Measurements from ENCODE around the gene SGPL1.

SGPL1 gene

DNA sequence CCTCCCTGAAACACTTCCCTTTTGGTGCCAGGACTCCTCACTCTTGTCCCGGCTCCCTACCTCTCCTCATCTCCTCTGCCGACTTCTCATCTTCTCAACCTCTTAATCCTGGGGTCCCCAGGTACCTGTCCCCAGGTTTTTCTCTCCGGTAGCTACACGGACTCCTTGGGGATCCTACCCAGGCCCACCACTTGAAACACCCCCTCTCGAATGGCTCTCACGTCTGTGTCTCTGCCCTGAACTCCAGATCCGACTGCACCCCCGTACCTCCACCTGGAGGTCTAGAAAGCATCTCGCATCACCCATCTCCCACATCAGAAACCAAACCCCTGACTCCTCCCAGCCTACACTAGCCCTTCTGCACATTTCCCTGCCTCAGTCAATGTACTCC, 35.4 kb upstream of the SGPL1 start:
- no peak for DNase-seq (ENCODE audit: low read depth, low spot score)

DNA sequence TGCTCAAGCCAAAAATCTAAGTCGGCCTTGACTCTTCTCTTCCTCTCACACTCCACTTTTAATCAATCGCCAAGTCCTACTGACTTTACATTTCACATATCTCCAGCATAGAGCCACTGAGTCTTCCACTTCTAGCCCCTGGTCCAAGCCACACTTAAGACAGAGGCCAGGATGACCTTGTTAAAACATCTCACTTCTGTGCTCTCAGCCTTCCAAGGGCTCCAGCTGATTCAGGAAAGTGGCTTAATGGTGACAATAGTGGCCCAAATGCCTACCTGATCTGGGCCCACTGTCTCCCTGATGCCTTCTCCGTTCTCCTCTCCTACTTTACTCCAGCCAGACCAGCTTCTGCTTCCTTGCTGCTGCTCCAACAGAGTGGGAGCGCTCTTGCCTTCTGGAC, 35.0 kb upstream of the SGPL1 start:
- no peak for DNase-seq (ENCODE audit: low read depth, low spot score)

- DNase-seq (ENCODE audit: low read depth, low spot score): no peak
Observed at GRCh38 chr10:70781461-70782051, 34.2 kb upstream of the SGPL1 start.

- DNase-seq (ENCODE audit: low read depth, low spot score): no peak
Observed at GRCh38 chr10:70782086-70782745, 33.5 kb upstream of the SGPL1 start.

DNA sequence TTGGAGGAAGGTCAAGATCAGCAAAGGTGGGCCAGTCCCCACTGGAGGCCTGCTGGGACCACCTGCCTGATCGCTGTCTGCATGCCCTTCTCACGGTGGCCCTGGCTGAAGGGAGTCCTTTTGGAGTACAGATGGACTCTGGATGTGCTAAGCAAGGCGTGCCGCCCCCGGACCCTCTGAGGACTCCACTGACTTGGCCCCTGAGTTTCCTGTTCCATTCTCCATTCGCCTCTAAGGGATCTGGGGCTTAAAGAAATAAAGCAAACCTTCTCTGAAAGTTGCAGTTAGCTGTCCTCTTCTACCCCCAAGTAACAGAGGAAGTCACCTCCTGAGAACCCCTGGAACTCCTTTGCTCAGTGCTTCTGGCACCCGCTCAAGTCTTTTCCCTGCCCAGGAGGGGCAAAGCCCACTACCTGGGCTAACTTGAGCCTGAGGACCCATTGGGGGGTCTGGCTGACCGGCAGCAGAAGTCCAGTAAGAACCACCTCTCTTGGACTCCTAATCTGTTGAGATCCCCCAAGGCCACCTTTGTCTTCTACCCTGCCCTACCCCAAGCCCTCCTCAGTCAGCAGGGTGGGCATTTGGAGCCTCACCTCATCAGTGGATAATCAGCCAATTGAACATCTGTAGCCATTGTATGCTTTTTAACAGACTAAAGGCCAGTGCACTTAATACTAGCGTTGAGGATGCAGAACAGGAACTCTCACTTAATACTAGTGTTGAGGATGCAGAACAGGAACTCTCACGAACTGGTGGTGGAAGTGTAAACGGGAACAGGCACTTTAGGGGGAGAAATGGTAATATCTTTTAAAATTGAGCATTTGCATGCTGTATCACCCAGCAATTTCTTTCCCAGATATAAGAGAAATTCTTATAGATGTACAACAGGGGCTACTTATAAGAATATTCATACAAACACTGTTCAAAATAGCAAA, 32.7 kb upstream of the SGPL1 start:
- no peak for DNase-seq (ENCODE audit: low read depth, low spot score)

DNA sequence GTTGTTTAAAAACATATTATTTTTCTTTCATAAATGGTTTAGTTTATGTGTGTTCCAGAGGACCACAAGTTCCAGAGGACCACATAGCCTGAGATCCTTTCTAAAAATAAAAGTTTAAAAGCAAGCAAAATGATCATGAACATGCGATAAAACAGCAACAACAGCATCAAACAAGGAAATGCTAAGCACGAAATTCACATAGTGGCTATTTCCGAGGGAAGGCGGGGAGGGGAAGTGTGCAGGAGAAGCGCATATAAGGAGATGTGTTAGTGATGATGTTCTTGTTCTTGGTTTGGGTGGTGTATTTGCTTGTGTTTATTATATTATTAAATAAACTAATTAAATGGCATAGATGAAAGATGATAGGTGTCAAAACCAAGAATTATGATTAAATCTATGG, 31.7 kb upstream of the SGPL1 start:
- no peak for DNase-seq (ENCODE audit: low read depth, low spot score)

- DNase-seq (ENCODE audit: low read depth, low spot score): no peak
Observed at GRCh38 chr10:70784471-70784870, 31.3 kb upstream of the SGPL1 start.

DNA sequence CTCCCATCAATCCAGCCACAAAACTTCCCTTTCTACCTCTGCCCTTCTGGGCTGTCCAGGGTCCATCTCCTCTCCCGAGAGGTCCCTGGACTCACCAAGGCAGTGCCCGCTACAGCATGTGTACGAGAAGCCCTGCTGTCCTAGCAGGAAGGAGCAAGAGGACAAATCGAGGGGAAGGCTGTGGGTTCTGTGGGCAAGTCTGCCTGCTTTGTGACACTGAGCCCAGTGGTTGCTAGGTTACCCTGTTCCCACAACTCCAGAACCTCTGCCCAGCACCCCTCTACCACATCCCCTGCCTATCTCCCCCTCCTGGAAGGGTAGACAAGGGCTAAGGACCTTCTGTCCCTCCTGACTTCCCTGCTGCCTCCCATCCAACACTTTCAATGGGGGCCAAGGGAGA, 30.6 kb upstream of the SGPL1 start, which contains the start of gene TBATA:
Gene TBATA, minus strand, starts transcription at position 188 of the 400 bp plus-strand sequence. CDS start 1,998 bp downstream, outside the sequence.
- DNase-seq (ENCODE audit: low read depth, low spot score): no peak

- DNase-seq (ENCODE audit: low read depth, low spot score): no peak
Observed at GRCh38 chr10:70786799-70787415, 28.8 kb upstream of the SGPL1 start.

GRCh38 chr10:70791386-70792039, 24.2 kb upstream of the SGPL1 start:
- DNase-seq (ENCODE audit: low read depth, low spot score): no peak

DNA sequence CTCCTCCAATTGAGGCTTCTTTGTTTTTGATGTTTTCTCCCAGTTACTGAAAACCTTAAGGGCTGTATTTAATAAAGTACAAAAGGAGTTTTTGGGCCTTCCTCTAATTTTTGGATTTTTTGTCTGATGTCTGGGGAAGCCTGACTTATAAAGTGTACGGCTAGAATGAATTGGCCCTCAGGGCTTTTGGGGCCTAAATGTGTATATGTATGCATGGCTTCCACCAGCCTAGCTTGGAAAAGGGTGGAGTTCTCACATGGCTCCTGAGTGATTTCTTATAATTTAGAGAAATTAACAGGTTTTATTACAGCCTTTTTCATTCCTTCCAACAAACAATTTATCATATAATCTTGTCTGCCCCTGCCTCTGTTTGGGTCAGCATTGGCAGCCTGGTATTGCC, 20.1 kb upstream of the SGPL1 start:
- no peak for DNase-seq (ENCODE audit: low read depth, low spot score)

DNA sequence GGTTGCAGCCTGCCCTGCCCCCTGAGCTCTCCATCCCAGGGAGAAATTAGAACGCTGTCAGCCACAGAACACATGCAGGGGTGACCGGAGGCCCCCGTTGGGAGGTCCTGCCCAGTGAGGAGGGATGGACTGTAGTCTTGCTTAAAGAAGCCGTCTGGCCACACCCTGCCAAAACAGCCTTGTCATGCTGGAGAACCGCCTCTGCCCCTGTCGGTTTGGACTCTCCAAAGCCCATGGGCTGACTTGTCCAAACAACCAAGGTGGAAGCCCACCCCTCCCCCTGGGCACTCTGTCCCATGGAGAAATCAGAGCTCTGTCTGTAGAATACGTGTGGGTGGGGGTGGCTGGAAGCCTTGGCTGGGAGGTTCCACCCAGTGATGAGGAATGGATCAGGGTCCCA, 17.9 kb upstream of the SGPL1 start:
- DNase-seq (ENCODE audit: low read depth, low spot score): no peak

DNA sequence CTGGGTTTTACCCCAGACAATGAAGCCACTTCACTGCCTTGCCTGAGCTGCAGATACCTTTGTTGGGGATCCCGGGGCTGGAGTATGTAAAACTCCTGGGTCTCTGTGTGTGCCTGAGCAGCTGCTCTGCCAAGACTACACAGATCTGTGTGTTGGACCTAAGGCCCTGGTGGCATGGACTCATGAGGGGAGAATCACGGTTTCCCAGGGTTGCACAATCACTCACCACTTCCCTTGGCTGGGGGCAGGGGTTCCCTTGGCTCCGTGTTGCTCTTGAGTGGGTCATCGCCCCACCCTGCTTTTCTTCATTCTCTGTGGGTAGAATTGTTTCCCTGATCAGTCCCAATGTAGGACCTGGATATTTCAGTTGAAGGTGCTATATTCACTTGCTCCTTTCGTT, 16.6 kb upstream of the SGPL1 start:
- DNase-seq (ENCODE audit: low read depth, low spot score): no peak

DNA sequence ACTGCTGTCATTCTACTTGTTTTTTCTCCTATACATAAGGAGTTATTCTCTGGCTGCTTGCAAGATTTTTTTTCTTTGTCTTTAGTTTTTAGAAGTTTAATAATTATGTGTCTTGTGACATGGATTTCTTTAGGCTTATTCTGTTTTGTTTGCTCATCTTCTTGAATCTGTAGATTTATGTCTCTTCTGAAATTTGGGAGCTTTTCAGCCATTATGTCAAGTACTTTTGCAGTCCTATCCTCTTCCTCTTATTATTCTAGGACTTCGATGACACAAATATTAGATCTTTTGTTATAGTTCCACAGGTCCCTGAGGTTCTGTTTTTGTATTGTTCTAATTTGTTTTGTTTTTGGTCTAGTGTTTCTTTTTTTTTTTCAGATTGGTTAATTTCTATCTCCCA, 13.9 kb upstream of the SGPL1 start:
- DNase-seq (ENCODE audit: low read depth, low spot score): no peak

DNA sequence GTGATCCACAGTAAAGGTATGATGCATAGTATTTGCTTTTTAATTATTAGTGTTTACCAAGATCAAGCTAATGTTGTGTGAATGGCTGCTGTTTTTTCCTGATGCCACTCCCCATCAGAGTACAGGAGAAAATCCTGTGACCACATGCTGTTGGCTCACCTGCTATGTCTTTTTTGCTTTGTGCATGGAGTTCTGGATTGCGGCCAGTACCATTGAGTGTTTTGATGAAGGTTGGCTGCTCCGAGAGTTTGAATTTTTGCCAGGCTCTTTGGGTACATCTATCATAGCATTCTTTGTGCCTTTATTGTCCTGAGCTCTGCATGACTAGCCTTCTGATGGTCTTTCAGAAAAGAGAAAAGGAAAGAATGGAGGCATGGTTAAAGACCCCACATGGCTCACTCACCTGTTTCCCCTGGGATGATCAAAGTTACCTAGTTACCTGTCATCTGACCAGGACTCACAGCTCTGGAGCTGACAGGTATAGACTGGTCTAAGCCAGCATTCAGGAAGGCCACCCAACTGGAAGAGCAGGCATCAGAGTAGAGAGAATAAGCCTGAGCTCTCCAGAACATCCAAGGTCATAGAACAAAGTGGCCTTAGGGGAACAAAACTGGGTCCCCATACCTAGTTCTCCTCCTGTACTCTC, 11.8 kb upstream of the SGPL1 start:
- DNase-seq (ENCODE audit: low read depth, low spot score): no peak

DNA sequence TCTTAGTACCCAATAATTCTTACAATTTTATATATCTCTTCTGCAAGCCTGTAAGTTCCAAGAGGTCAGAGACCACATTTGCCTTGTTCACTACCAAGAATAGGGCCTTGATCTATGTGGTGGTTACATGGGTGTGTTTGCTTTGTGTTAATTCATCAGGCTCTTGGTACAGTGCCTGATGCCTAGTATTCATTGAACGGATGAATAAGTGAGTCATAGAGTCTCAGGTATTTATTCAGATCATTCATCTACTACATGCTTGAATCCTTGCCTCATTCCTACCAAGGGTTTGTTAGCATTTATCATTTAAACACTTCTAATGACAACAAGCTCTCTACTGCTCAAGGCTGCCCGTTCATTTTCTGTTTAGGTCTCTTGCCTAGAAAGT, 11.3 kb upstream of the SGPL1 start:
- no peak for DNase-seq (ENCODE audit: low read depth, low spot score)

GRCh38 chr10:70805619-70806215, 10.0 kb upstream of the SGPL1 start:
- DNase-seq (ENCODE audit: low read depth, low spot score): no peak

DNA sequence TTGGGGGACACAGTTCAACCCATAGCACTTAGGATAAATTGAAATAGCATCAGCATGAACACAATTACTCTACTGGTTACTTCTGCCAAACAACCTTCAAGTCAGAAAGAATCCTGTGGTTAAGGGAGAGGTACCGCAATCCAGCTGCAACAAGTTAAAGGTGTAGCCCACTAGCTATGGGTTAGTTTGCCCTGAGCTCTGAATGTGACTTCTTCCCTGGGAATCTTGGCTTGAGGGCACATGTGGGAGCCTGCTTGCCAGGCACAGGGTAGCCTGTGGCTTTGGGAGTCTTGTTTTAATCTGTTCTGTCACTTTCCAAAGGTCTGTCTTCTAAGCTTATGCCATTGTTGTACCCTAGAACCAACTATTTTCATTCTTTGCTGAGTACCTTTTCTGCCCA, 8.9 kb upstream of the SGPL1 start:
- no peak for DNase-seq (ENCODE audit: low read depth, low spot score)

DNA sequence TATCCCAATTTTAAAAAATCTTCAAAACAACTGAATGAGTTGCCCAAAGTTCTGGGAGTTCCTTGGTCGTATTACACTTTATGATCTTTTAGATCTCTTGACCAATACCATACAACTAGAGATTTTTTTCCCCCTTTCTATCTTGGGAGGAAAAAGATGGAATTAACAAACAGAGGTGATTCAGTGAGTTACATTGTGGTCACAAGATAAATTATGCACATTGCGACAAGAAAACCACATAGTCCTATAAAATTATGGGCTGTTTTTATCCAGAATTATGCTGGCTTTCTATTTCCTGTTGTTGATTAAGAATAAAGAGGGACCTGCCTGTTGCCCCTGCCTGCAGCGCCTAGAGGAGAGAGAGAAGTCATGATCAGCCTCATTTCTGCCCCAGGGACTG, 8.2 kb upstream of the SGPL1 start:
- DNase-seq (ENCODE audit: low read depth, low spot score): no peak

GRCh38 chr10:70809011-70809611, 6.6 kb upstream of the SGPL1 start:
- no peak for DNase-seq (ENCODE audit: low read depth, low spot score)

All from activated naive CD8-positive, alpha-beta T cell treated with anti-CD3 and anti-CD28 coated beads, Interleukin-2, amount 50 U/mL, for 16 hours (primary cell).